ENCODE results near the gene SNCB.

Gene SNCB

DNA sequence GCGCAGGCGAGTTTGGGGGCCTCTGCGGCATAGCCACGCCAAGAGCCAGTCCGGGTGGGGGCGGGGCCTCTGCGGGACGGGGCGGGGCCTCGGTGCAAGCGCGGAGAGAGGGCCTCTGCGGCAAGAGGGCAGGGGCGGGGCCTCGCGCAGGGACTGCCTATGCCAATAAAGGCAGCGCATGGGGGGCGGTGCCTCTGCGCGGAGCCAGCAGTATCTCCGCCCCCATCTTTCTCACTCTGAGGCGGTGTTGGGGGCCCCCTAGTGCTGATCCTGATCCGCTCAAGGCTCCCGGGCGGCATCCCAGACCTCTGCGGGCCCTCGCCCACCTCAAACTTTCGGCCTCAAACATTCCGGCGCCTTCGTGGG, 11.1 kb downstream of the SNCB start:
- Histone ChIP-seq H2AFZ (ENCODE audit: low read length, unreplicated experiment) (peak overlapping the region; percentile 24), H3K79me2 (ENCODE audit: control insufficient read depth, insufficient read depth, low read length, unreplicated experiment) (no peaks in the 10 kb centered on the region), H3K4me3 (ENCODE audit: low read depth, low read length) (peak overlapping the region; percentile 60), H3K27me3 (ENCODE audit: insufficient read depth, low read length) (peaks cover 26% of the 10 kb centered on the region), H3K4me1 (ENCODE audit: control insufficient read depth, insufficient read depth, low read length, unreplicated experiment) (peaks cover 25% of the 10 kb centered on the region), H3K27ac (ENCODE audit: low read depth, low read length) (no peak overlapping the region), H3K36me3 (ENCODE audit: insufficient read depth, low read length) (no peaks in the 10 kb centered on the region)

DNA sequence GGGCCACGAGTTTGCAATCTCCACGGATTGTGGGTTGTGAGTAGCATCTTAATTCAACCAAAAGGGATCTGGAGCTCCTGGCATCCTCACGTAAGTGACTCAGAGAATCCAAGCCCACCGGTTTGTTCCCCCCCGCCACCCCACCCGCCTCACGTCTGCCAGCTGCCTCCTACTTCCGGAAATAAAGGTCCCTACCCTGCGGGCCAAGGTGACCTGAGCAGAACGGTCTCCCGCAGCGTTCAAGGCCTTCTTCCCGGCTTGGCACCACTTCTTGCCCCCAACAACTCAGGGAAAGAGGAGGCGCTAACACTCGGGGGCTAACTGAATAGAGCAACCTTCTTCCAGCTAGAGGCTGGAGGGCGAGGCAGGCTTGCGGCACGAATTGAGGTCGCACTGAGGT, 11.6 kb downstream of the SNCB start:
- no peak overlapping the region for H3K27ac ChIP-seq (ENCODE audit: low read depth, low read length)
- H3K27me3 ChIP-seq (ENCODE audit: insufficient read depth, low read length) = peaks cover 22% of the 10 kb centered on the region

DNA sequence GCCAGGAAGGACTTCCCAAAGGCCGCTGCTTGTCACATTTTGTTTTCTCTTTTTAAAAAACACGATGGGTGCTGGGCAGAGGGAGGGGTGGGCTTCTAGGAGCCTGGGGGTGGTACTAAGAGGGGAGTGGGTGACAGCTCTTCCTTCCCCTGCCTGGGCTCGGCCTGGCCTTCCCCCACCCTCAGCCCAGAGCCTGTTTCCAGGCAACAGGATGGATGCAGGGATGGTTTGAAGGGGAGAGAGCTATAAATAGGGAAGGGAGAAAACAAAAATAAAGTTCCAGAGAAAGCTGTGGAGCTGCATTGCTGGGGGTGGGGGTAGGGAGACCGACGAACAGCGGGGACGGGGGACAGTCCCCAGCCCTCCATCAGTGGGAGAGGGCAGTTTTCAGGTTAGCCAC, 13.8 kb downstream of the SNCB start:
- Histone ChIP-seq H3K4me3 (ENCODE audit: low read depth, low read length) (no peak overlapping the region), H3K27me3 (ENCODE audit: insufficient read depth, low read length) (peaks cover 22% of the 10 kb centered on the region), H3K79me2 (ENCODE audit: control insufficient read depth, insufficient read depth, low read length, unreplicated experiment) (no peaks in the 10 kb centered on the region), H3K4me1 (ENCODE audit: control insufficient read depth, insufficient read depth, low read length, unreplicated experiment) (peaks cover 34% of the 10 kb centered on the region), H3K36me3 (ENCODE audit: insufficient read depth, low read length) (no peaks in the 10 kb centered on the region), H3K27ac (ENCODE audit: low read depth, low read length) (no peak overlapping the region), H2AFZ (ENCODE audit: low read length, unreplicated experiment) (no peak overlapping the region)

More for the DNA sequence above, 11.6 kb downstream of the SNCB start:
- Histone ChIP-seq H2AFZ (ENCODE audit: low read length, unreplicated experiment) (peak overlapping the region; percentile 24), H3K36me3 (ENCODE audit: insufficient read depth, low read length) (no peaks in the 10 kb centered on the region), H3K4me1 (ENCODE audit: control insufficient read depth, insufficient read depth, low read length, unreplicated experiment) (peaks cover 28% of the 10 kb centered on the region), H3K79me2 (ENCODE audit: control insufficient read depth, insufficient read depth, low read length, unreplicated experiment) (no peaks in the 10 kb centered on the region), H3K4me3 (ENCODE audit: low read depth, low read length) (peak overlapping the region; percentile 58; the same call in 1 of the 2 replicates)

DNA sequence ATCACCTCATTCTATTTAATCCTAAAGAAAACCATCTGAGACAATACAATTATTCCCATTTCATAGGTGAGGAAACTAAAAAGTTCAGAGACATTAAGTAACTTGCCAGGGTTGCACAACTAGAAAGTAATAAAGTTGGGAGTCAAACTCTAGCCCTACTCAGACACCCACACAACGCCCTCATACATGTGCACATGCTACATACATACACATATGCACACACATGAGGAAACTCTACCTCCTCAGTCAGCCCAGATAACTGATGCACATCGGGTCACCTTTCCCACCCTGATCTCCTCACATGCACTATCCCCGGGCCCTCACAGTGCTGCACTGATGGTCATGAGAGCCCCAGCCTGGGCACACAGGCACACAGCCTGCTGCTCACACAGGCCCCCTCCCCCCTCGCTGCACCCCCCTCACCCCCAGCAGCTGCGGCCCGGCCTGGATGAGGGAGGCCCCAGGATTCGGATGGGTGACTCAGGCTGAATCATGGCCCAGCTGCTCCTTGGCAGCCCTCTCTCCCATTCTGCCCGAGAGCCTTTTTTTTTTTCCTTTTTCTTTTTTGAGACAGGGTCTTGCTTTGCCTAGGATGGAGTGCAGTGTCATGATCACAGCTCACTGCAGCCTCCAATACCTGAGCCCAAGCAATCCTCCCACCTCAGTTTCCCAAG, 15.4 kb downstream of the SNCB start:
- no peak overlapping the region for H3K27ac ChIP-seq (ENCODE audit: low read depth, low read length)
- H3K4me1 ChIP-seq (ENCODE audit: control insufficient read depth, insufficient read depth, low read length, unreplicated experiment) = peaks cover 34% of the 10 kb centered on the region
- H3K4me3 ChIP-seq (ENCODE audit: low read depth, low read length) = no peak overlapping the region
- H3K27me3 ChIP-seq (ENCODE audit: insufficient read depth, low read length) = peaks cover 9% of the 10 kb centered on the region
- H3K36me3 ChIP-seq (ENCODE audit: insufficient read depth, low read length) = no peaks in the 10 kb centered on the region
- H3K79me2 ChIP-seq (ENCODE audit: control insufficient read depth, insufficient read depth, low read length, unreplicated experiment) = no peaks in the 10 kb centered on the region
- H2AFZ ChIP-seq (ENCODE audit: low read length, unreplicated experiment) = no peak overlapping the region

DNA sequence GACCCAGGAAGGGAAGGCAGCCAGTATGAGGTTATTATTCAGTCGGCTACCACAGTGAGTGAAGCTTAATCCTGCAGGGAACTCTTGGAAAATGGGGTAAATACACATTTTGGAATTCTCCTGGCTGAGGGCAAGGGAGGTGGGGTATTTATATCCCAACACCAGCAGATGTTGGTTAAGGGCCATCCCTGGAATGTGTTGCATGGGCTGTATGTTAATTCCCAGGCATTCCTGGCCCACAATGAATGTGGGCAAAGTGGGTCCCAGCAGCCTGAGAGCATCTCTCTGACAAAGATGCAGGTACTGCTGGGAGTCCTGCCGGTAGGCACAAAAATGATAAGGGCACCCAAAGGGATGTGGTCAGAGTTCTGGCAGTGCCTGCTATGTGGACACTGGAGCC, 17.5 kb downstream of the SNCB start:
- H3K27me3 ChIP-seq (ENCODE audit: insufficient read depth, low read length) = no peaks in the 10 kb centered on the region
- H3K36me3 ChIP-seq (ENCODE audit: insufficient read depth, low read length) = no peaks in the 10 kb centered on the region
- H3K79me2 ChIP-seq (ENCODE audit: control insufficient read depth, insufficient read depth, low read length, unreplicated experiment) = no peaks in the 10 kb centered on the region
- H3K4me3 ChIP-seq (ENCODE audit: low read depth, low read length) = no peak overlapping the region
- H3K27ac ChIP-seq (ENCODE audit: low read depth, low read length) = no peak overlapping the region
- H2AFZ ChIP-seq (ENCODE audit: low read length, unreplicated experiment) = no peak overlapping the region
- H3K4me1 ChIP-seq (ENCODE audit: control insufficient read depth, insufficient read depth, low read length, unreplicated experiment) = peaks cover 28% of the 10 kb centered on the region

DNA sequence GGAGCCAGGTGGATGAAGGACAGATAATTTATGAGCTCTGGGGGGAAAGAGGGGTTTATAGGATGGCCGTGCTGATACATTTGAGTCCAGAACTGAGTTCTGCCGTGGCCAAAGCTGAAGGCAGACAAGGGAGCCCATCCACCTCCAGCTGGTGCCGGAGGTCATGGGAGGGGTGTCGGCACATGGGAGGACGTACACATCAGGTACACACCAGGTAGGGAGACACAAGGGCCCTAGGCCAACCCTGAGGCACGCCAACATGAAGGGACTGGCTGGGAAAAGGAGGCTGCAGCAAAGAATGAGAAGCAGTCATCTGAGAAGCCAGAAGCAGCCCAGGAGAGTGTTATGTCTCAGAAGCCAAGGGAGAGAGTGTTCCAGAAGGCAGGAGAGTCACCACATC, 18.3 kb downstream of the SNCB start:
- Histone ChIP-seq H3K4me1 (ENCODE audit: control insufficient read depth, insufficient read depth, low read length, unreplicated experiment) (peaks cover 28% of the 10 kb centered on the region), H3K4me3 (ENCODE audit: low read depth, low read length) (no peak overlapping the region)

DNA sequence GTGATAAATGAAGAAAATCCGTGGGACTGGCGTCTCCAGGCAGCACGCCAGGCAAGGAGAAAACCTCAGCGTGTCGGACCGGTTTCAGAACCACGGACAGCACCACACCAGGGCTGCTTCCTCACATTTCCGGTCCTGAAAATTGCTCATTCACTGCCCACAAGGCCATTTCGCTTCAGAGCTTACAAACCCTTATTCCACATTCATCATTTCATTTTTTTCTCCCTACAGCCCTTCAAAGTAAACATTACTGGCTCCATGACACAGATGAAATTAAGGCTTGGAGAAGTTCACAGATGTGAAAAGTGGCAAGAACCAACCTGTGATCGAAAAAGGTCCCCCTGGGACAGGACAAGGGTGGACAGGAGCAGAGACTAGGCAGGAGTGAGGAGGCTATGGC, 18.9 kb downstream of the SNCB start:
- H3K27me3 ChIP-seq (ENCODE audit: insufficient read depth, low read length) = no peaks in the 10 kb centered on the region

More for the DNA sequence above, 18.3 kb downstream of the SNCB start:
- Histone ChIP-seq H2AFZ (ENCODE audit: low read length, unreplicated experiment) (no peak overlapping the region), H3K27ac (ENCODE audit: low read depth, low read length) (no peak overlapping the region), H3K36me3 (ENCODE audit: insufficient read depth, low read length) (no peaks in the 10 kb centered on the region), H3K27me3 (ENCODE audit: insufficient read depth, low read length) (no peaks in the 10 kb centered on the region), H3K79me2 (ENCODE audit: control insufficient read depth, insufficient read depth, low read length, unreplicated experiment) (no peaks in the 10 kb centered on the region)

DNA sequence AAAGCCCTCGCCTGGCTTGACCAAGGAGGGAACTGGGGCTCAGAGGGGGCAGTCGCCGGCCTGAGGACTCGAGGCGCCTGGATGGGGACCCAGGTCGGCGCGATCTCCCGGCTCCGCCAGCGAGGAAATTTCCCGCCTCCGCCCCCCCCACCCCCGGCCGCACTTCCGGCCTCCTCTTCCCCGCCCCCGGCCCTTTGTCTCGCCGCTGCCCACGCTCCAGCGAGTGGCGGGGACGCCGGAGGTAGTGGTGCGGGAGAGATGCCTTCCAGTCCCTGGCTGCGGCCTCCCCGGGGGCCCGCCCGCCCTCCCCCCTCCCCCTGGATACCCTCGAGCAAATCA, 19.9 kb downstream of the SNCB start:
- H3K4me3 ChIP-seq (ENCODE audit: low read depth, low read length) = peak overlapping the region; percentile 80
- H3K27ac ChIP-seq (ENCODE audit: low read depth, low read length) = no peak overlapping the region
- no peaks in the 10 kb centered on the region for H3K79me2 ChIP-seq (ENCODE audit: control insufficient read depth, insufficient read depth, low read length, unreplicated experiment)
- no peaks in the 10 kb centered on the region for H3K27me3 ChIP-seq (ENCODE audit: insufficient read depth, low read length)
- H3K4me1 ChIP-seq (ENCODE audit: control insufficient read depth, insufficient read depth, low read length, unreplicated experiment) = peaks cover 20% of the 10 kb centered on the region
- no peaks in the 10 kb centered on the region for H3K36me3 ChIP-seq (ENCODE audit: insufficient read depth, low read length)
- peak overlapping the region; percentile 79 for H2AFZ ChIP-seq (ENCODE audit: low read length, unreplicated experiment)

More for the DNA sequence above, 18.9 kb downstream of the SNCB start:
- Histone ChIP-seq H3K4me1 (ENCODE audit: control insufficient read depth, insufficient read depth, low read length, unreplicated experiment) (peaks cover 28% of the 10 kb centered on the region), H3K4me3 (ENCODE audit: low read depth, low read length) (no peak overlapping the region), H3K36me3 (ENCODE audit: insufficient read depth, low read length) (no peaks in the 10 kb centered on the region), H2AFZ (ENCODE audit: low read length, unreplicated experiment) (no peak overlapping the region), H3K79me2 (ENCODE audit: control insufficient read depth, insufficient read depth, low read length, unreplicated experiment) (no peaks in the 10 kb centered on the region), H3K27ac (ENCODE audit: low read depth, low read length) (no peak overlapping the region)

DNA sequence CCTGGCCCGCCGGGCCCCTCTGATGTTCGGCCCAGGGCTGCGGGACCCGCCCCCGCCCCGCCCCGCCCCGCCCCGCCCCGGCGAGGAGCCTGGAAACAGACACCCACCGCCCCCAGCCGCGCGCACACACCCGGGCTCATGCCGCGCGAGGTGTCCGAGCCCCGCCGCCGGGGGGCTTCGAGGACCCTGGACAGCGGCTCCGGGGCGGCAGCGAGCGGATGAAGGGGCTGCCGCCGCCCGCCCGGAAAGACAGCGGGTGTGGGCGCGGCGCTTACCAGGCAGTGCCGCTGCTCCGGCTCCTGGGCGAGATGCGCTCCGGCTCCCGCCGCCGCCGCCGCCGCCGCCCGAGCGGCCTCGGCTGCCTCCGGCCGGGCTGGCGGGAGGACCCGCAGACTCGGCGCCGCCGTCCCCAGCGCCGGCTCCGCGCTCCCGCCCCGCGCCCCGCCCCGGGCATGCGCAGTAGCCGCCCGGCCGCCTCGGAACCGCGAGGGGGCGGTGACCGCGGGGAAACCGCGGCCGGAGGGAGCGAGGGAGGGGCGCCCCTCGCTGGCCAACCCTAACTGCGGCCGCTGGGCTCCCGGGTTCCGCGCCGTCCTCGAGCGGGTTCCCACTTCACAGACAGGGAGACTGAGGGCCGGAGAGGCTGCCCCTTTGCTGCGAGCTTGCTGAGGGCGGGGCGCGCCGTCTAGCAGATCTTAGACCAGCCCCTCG, 20.5 kb downstream of the SNCB start, which contains the start of gene GPRIN1:
Gene GPRIN1, minus strand, starts transcription at position 433 of the 711 bp plus-strand sequence. CDS start 10,322 bp downstream, outside the sequence.
- Histone ChIP-seq H3K4me3 (ENCODE audit: low read depth, low read length) (peak within 1 kb of the TSS; percentile 80), H3K79me2 (ENCODE audit: control insufficient read depth, insufficient read depth, low read length, unreplicated experiment) (no peaks in the 10 kb centered on the region), H3K27me3 (ENCODE audit: insufficient read depth, low read length) (no peaks in the 10 kb centered on the region), H3K4me1 (ENCODE audit: control insufficient read depth, insufficient read depth, low read length, unreplicated experiment) (peaks cover 15% of the 10 kb centered on the region), H3K27ac (ENCODE audit: low read depth, low read length) (no peak within 1 kb of the TSS), H3K36me3 (ENCODE audit: insufficient read depth, low read length) (no peaks in the 10 kb centered on the region), H2AFZ (ENCODE audit: low read length, unreplicated experiment) (peak within 1 kb of the TSS; percentile 79)

DNA sequence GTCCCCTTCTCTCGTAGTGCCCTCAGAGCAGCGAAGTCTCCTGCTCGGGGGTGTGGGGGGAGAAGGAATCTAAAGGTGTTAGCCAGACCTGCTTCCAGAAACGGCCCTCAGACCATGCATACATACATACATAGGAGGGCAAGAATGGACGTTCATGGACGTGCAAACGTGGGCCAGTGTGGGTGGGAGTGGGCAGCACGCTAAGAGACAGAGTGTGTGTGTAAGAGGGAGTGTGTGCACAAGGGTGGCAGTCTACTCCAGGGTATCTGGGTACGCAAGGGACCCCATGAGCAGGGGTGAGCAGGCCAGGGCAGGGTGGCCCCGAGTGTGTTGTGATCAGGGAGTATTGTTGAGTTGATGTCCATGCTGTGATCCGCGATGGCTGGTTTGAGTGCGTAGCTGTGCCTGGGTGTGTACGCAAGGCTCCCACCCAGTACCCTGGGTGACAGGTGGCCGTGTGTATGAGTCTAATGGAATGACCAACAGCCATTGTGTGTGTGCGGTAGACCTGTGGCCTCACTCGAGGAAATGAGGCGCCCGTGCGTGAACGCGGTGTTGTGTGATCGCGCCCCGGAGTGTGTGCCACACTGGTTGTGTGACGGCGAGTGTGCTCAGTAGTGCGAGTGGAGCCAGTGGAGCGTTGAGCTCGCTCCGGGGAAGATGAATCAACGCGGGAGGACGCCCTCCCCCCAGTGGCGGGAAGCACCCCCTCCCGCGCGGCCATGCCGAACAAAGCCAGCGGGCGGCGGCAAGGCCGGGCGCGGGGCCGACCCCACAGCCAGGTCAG, 21.2 kb downstream of the SNCB start:
- no peak overlapping the region for H3K27ac ChIP-seq (ENCODE audit: low read depth, low read length)

More for the DNA sequence above, 21.2 kb downstream of the SNCB start:
- Histone ChIP-seq H3K4me1 (ENCODE audit: control insufficient read depth, insufficient read depth, low read length, unreplicated experiment) (peaks cover 9% of the 10 kb centered on the region), H3K36me3 (ENCODE audit: insufficient read depth, low read length) (no peaks in the 10 kb centered on the region), H3K79me2 (ENCODE audit: control insufficient read depth, insufficient read depth, low read length, unreplicated experiment) (no peaks in the 10 kb centered on the region), H2AFZ (ENCODE audit: low read length, unreplicated experiment) (no peak overlapping the region), H3K4me3 (ENCODE audit: low read depth, low read length) (peak overlapping the region; percentile 80), H3K27me3 (ENCODE audit: insufficient read depth, low read length) (no peaks in the 10 kb centered on the region)

Measured in ACC112 (cell line).